ENCODE results near the gene P4HA1. TPM values are rescaled to one million over a fixed set of nuclear protein-coding genes. Genes with fewer than 3 reads are reported as not detected.
"Not testable (repeated sequence)": the region's sequence is repeated elsewhere in the genome, so short reads cannot be mapped to it uniquely, and the experiment has no call there.

P4HA1 gene
- polyA plus RNA-seq (ENCODE audit: insufficient read length in 4 of 4) = 100 to 1,000 TPM in 1 of 4 donors, 10 to 100 TPM in 3; 67.5 to 101 (median 82.6) TPM

GRCh38 chr10:73096449-73097304 is at the start of gene P4HA1:
P4HA1 (minus strand) TSS chr10:73096866; CDS start chr10:73074883, 21,983 bp downstream.
- peak; percentile 87 to 94 (median 91) for DNase-seq (ENCODE audit: low read depth in 4 of 4, low spot score in 2 of 4)

GRCh38 chr10:73141603-73142002 is 44.9 kb upstream of the P4HA1 start:
- no peak for DNase-seq (ENCODE audit: low read depth in 4 of 4, low spot score in 2 of 4)

- DNase-seq (ENCODE audit: low read depth in 4 of 4, low spot score in 2 of 4) = no peak
Measured at GRCh38 chr10:73139251-73139650, 42.6 kb upstream of the P4HA1 start.

- no peak for DNase-seq (ENCODE audit: low read depth in 4 of 4, low spot score in 2 of 4)
Measured at GRCh38 chr10:73136627-73137026, 40.0 kb upstream of the P4HA1 start.

GRCh38 chr10:73134727-73135126 is 38.1 kb upstream of the P4HA1 start:
- DNase-seq (ENCODE audit: low read depth in 4 of 4, low spot score in 2 of 4) = no peak

- DNase-seq (ENCODE audit: low read depth in 4 of 4, low spot score in 2 of 4) = no peak
Measured at GRCh38 chr10:73131913-73132686, 35.4 kb upstream of the P4HA1 start.

- DNase-seq (ENCODE audit: low read depth in 4 of 4, low spot score in 2 of 4) = no peak
Measured at GRCh38 chr10:73131301-73131700, 34.6 kb upstream of the P4HA1 start.

GRCh38 chr10:73126343-73126742 is 29.7 kb upstream of the P4HA1 start:
- no peak for DNase-seq (ENCODE audit: low read depth in 4 of 4, low spot score in 2 of 4)

- DNase-seq (ENCODE audit: low read depth in 4 of 4, low spot score in 2 of 4) = no peak
Measured at GRCh38 chr10:73119952-73120351, 23.3 kb upstream of the P4HA1 start.

GRCh38 chr10:73119457-73119856 is 22.8 kb upstream of the P4HA1 start:
- no peak for DNase-seq (ENCODE audit: low read depth in 4 of 4, low spot score in 2 of 4)

GRCh38 chr10:73117976-73118743 is 21.5 kb upstream of the P4HA1 start:
- DNase-seq (ENCODE audit: low read depth in 4 of 4, low spot score in 2 of 4) = no peak

GRCh38 chr10:73116017-73116416 is 19.4 kb upstream of the P4HA1 start:
- no peak for DNase-seq (ENCODE audit: low read depth in 4 of 4, low spot score in 2 of 4)

GRCh38 chr10:73113551-73113950 is 16.9 kb upstream of the P4HA1 start:
- DNase-seq (ENCODE audit: low read depth in 4 of 4, low spot score in 2 of 4) = no peak

GRCh38 chr10:73112032-73112431 is 15.4 kb upstream of the P4HA1 start:
- DNase-seq (ENCODE audit: low read depth in 4 of 4, low spot score in 2 of 4) = not testable (repeated sequence)

GRCh38 chr10:73110345-73110849 is 13.7 kb upstream of the P4HA1 start, which contains the start of gene NUDT13:
NUDT13 (plus strand) TSS chr10:73110455; CDS start chr10:73114366, 3,911 bp downstream.
- peak in 3 of 4 donors; percentile 69 to 87 (median 77) for DNase-seq (ENCODE audit: low read depth in 4 of 4, low spot score in 2 of 4)

- not testable (repeated sequence) for DNase-seq (ENCODE audit: low read depth in 4 of 4, low spot score in 2 of 4)
Measured at GRCh38 chr10:73109248-73109652, 12.6 kb upstream of the P4HA1 start.

GRCh38 chr10:73106301-73106700 is 9.6 kb upstream of the P4HA1 start:
- DNase-seq (ENCODE audit: low read depth in 4 of 4, low spot score in 2 of 4) = no peak

- no peak for DNase-seq (ENCODE audit: low read depth in 4 of 4, low spot score in 2 of 4)
Measured at GRCh38 chr10:73099141-73099540, 2.5 kb upstream of the P4HA1 start.

GRCh38 chr10:73097305-73097670 is 622 bp upstream of the P4HA1 start:
- no peak for DNase-seq (ENCODE audit: low read depth in 4 of 4, low spot score in 2 of 4)

- DNase-seq (ENCODE audit: low read depth in 4 of 4, low spot score in 2 of 4) = peak in 1 of 4 donors; percentile 55
Measured at GRCh38 chr10:73096041-73096448, 621 bp downstream of the P4HA1 start.
